Keratinocyte (primary cell): ENCODE data around the gene EIF2S3. TPM values are rescaled to one million over a fixed set of nuclear protein-coding genes. Genes with fewer than 3 reads are reported as not detected.

Experiments used
- DNase-seq: peaks from one replicate; pipeline ENCODE4 v3.0.0-alpha.2; 2011; ENCODE audit warnings: low read depth, missing footprints, low spot score
- FAIRE-seq: peaks from 2 replicates; lab custom pipeline; 2011; peaks lifted over from hg19 to GRCh38; lab: Jason Lieb, UNC
- H2AFZ ChIP-seq: 2 replicates; pipeline ENCODE4 v1.6.0; 2012; ENCODE audit warnings: low read length, control low read depth, inconsistent platforms; ENCODE audit not compliant: control insufficient read depth
- H3K27ac ChIP-seq: 2 replicates; pipeline ENCODE4 v1.5.1; 2011; ENCODE audit warnings: low read length; ENCODE audit not compliant: control insufficient read depth, insufficient read depth
- H3K27me3 ChIP-seq: 3 replicates; pipeline ENCODE4 v1.6.0; 2011; ENCODE audit warnings: low read length; ENCODE audit not compliant: control insufficient read depth, insufficient read depth; ENCODE audit errors: extremely low read depth
- H3K36me3 ChIP-seq, 2 experiments: 2 replicates in 1 of 2; 3 replicates in 1 of 2; pipeline ENCODE4 v1.5.1; 2011; ENCODE audit warnings: low read length in 2 of 2, mild to moderate bottlenecking in 1 of 2; ENCODE audit not compliant: control insufficient read depth in 2 of 2, insufficient read depth in 2 of 2; ENCODE audit errors: extremely low read depth in 1 of 2
- H3K4me1 ChIP-seq: 3 replicates; pipeline ENCODE4 v1.5.1; 2011; ENCODE audit warnings: low read length; ENCODE audit not compliant: control insufficient read depth, insufficient read depth; ENCODE audit errors: extremely low read depth
- H3K4me2 ChIP-seq: 3 replicates; pipeline ENCODE4 v1.6.0; 2011; ENCODE audit warnings: low read depth, low read length; ENCODE audit not compliant: control insufficient read depth, insufficient read depth; ENCODE audit errors: extremely low read depth
- H3K4me3 ChIP-seq, 3 experiments: fragments of 200-600 bp in 1 of 3; sonication (generic) in 1 of 3; 2 replicates in 2 of 3; 3 replicates in 1 of 3; pipeline ENCODE4 v1.5.1; 2011 to 2016; ENCODE audit warnings: low read length in 3 of 3, mild to moderate bottlenecking in 3 of 3, control low read depth in 2 of 3, inconsistent platforms in 1 of 3, low read depth in 1 of 3, mixed read lengths in 1 of 3, mixed run types in 1 of 3, moderate library complexity in 1 of 3; ENCODE audit not compliant: control insufficient read depth in 2 of 3, insufficient read depth in 2 of 3; ENCODE audit errors: extremely low read depth in 1 of 3
- H3K79me2 ChIP-seq: 2 replicates; pipeline ENCODE4 v1.6.0; 2012; ENCODE audit warnings: low read length; ENCODE audit not compliant: control insufficient read depth, insufficient read depth
- H3K9ac ChIP-seq: 3 replicates; pipeline ENCODE4 v1.6.0; 2011; ENCODE audit warnings: low read length; ENCODE audit not compliant: control insufficient read depth, insufficient read depth; ENCODE audit errors: extremely low read depth
- H3K9me1 ChIP-seq: 3 replicates; pipeline ENCODE4 v1.6.0; 2011; ENCODE audit warnings: low read length; ENCODE audit not compliant: control insufficient read depth, insufficient read depth; ENCODE audit errors: extremely low read depth
- H3K9me3 ChIP-seq: 2 replicates; pipeline ENCODE4 v1.5.1; 2012; ENCODE audit warnings: low read depth, low read length; ENCODE audit not compliant: control insufficient read depth
- H4K20me1 ChIP-seq: 3 replicates; pipeline ENCODE4 v1.6.0; 2011; ENCODE audit warnings: low read length; ENCODE audit not compliant: control insufficient read depth, insufficient read depth; ENCODE audit errors: extremely low read depth
- EZH2 ChIP-seq: IDR thresholded peaks from one replicate; pipeline ENCODE4 v1.6.1; 2012; ENCODE audit warnings: inconsistent platforms, mild to moderate bottlenecking, low read length, moderate library complexity
- dilution Hi-C: fragments of 300-500 bp; cut with MboI; formaldehyde crosslinking; loops from one replicate; pipeline ENCODE4 v1.7.0; 2020; ENCODE audit warnings: low sequenced_read_pairs; ENCODE audit not compliant: extremely low pct_ligation_motif_present
- polyA plus RNA-seq, 5 experiments: library from polyadenylated mRNA; depleted of rRNA in 3 of 5; stranded (reverse) in 3 of 5; stranded (forward) in 1 of 5; unstranded in 1 of 5; fragments of >200 nt; gene quantifications; 1 replicate in 1 of 5; 2 replicates in 3 of 5; 3 replicates in 1 of 5; pipeline versions ENCODE4 v1.2.1 to v1.2.3, GENCODE V29; 2011 to 2012; ENCODE audit warnings: missing spikeins in 2 of 5, low read depth in 1 of 5, low replicate concordance in 1 of 5
- TF ChIP-seq, protein P1 (sequence below), 3 experiments: IDR thresholded peaks in 1 of 3; conservative IDR thresholded peaks in 1 of 3; optimal IDR thresholded peaks in 1 of 3; 2 replicates in 2 of 3; 3 replicates in 1 of 3; pipeline versions ENCODE3 to v1.5.1; 2011; ENCODE audit warnings: low read length in 3 of 3, mild to moderate bottlenecking in 3 of 3, moderate library complexity in 2 of 3, control low read depth in 1 of 3, inconsistent platforms in 1 of 3; ENCODE audit not compliant: insufficient read depth in 2 of 3; ENCODE audit errors: extremely low read depth in 1 of 3

The EIF2S3 gene
- polyA plus RNA-seq, 1 donor (not counting 4 experiments of a cell fraction or from before 2014, with no cell fraction given): 127 TPM

- H3K4me3 ChIP-seq: no peak overlapping the region
- dilution Hi-C loops: no loop called here
- TF ChIP-seq, protein P1, sequence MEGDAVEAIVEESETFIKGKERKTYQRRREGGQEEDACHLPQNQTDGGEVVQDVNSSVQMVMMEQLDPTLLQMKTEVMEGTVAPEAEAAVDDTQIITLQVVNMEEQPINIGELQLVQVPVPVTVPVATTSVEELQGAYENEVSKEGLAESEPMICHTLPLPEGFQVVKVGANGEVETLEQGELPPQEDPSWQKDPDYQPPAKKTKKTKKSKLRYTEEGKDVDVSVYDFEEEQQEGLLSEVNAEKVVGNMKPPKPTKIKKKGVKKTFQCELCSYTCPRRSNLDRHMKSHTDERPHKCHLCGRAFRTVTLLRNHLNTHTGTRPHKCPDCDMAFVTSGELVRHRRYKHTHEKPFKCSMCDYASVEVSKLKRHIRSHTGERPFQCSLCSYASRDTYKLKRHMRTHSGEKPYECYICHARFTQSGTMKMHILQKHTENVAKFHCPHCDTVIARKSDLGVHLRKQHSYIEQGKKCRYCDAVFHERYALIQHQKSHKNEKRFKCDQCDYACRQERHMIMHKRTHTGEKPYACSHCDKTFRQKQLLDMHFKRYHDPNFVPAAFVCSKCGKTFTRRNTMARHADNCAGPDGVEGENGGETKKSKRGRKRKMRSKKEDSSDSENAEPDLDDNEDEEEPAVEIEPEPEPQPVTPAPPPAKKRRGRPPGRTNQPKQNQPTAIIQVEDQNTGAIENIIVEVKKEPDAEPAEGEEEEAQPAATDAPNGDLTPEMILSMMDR (optimal IDR thresholded peaks at IDR 0.05 in 1 of 3, IDR thresholded peaks at IDR 0.05 in 1 of 3, conservative IDR thresholded peaks at IDR 0.05 in 1 of 3; ENCODE audit: extremely low read depth in 1 of 3, insufficient read depth in 2 of 3, low read length in 3 of 3): no peak
- TF ChIP-seq EZH2: no peak
- no peaks in the 10 kb centered on the region for H3K36me3 ChIP-seq
- no peaks in the 10 kb centered on the region for H4K20me1 ChIP-seq
- H3K4me2 ChIP-seq: no peak overlapping the region
- DNase-seq: no peak
- no peak overlapping the region for H3K9ac ChIP-seq
- no peaks in the 10 kb centered on the region for H3K9me3 ChIP-seq
- no peaks in the 10 kb centered on the region for H3K79me2 ChIP-seq
- H3K27ac ChIP-seq: no peak overlapping the region
- H3K4me1 ChIP-seq: no peaks in the 10 kb centered on the region
- no peaks in the 10 kb centered on the region for H3K9me1 ChIP-seq
- no peak overlapping the region for H2AFZ ChIP-seq
- FAIRE-seq: no peak
- no peaks in the 10 kb centered on the region for H3K27me3 ChIP-seq
Measured at GRCh38 chrX:24113181-24113580, 58.4 kb downstream of the EIF2S3 start.

DNA sequence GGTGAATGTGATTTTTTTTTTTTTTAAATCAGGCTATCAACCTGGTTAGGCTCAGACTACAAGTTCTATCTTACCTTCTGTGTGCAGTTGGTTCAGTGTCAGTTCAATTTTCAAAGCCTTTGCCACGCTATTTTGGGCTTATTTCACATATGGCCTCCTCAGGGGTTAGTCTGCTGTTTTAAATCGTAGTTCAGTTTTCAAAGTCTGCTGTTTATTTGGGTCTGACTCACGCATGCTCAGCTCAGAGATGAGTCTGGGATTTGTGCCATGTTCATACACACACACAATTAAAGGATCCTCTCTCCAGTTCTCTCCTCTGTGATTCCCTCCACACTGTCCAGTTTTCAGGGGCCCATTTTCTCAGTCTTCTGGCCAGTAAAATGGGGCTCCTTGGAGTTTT is 62.5 kb downstream of the EIF2S3 start:
- Histone ChIP-seq H3K79me2 (no peaks in the 10 kb centered on the region), H3K9me1 (no peaks in the 10 kb centered on the region), H3K9ac (no peak overlapping the region), H3K4me1 (no peaks in the 10 kb centered on the region), H4K20me1 (no peaks in the 10 kb centered on the region), H3K27ac (no peak overlapping the region), H3K9me3 (no peaks in the 10 kb centered on the region), H3K4me3 (no peak overlapping the region), H3K27me3 (no peaks in the 10 kb centered on the region), H2AFZ (peak overlapping the region; percentile 75), H3K4me2 (peak overlapping the region; percentile 18), H3K36me3 (no peaks in the 10 kb centered on the region)
- FAIRE-seq: peak; percentile 44
- TF ChIP-seq, protein P1 (optimal IDR thresholded peaks at IDR 0.05 in 1 of 3, IDR thresholded peaks at IDR 0.05 in 1 of 3, conservative IDR thresholded peaks at IDR 0.05 in 1 of 3; ENCODE audit: extremely low read depth in 1 of 3, insufficient read depth in 2 of 3, low read length in 3 of 3): no peak
- TF ChIP-seq EZH2: no peak
- DNase-seq: no peak
- dilution Hi-C loops: no loop called here
